ENCODE measurements around the gene MEF2B. TPM values are rescaled to one million over a fixed set of nuclear protein-coding genes. Genes with fewer than 3 reads are reported as not detected.

Gene MEF2B
- total RNA-seq, 4 donors from 2014 or later = not detected

GRCh38 chr19:19214892-19215291 is 44.8 kb upstream of the MEF2B start:
- Histone ChIP-seq H3K36me3 (no peaks in the 10 kb centered on the region), H3K4me1 (peaks cover 0 to 5% (median 0%) of the 10 kb centered on the region in 4 donors), H3K9me3 (no peaks in the 10 kb centered on the region), H3K27me3 (peaks cover 6 to 92% (median 19%) of the 10 kb centered on the region in 4 donors), H3K27ac (replicated peaks in 1 of 4) (no peak overlapping the region), H3K4me3 (no peak overlapping the region)
- 4% methylated on average over 8 of the region's 8 CpGs for WGBS
- no peak for DNase-seq (ENCODE audit: extremely low spot score)
- TF ChIP-seq POLR2A (IDR thresholded peaks at IDR 0.05; ENCODE audit: low read depth) = no peak
- no peak for TF ChIP-seq EP300 (IDR thresholded peaks at IDR 0.05)
- TF ChIP-seq CTCF (IDR thresholded peaks at IDR 0.05) = no peak
- no peak for TF ChIP-seq POLR2AphosphoS5 (IDR thresholded peaks at IDR 0.05)
- intact Hi-C loops (cut with DNase I) = no loop called here

GRCh38 chr19:19214159-19214490 is 44.1 kb upstream of the MEF2B start:
- peaks cover 6 to 98% (median 19%) of the 10 kb centered on the region in 4 donors for H3K27me3 ChIP-seq

GRCh38 chr19:19213426-19214158 is 43.5 kb upstream of the MEF2B start:
- H3K27me3 ChIP-seq = peaks cover 6 to 98% (median 19%) of the 10 kb centered on the region in 4 donors
- H3K4me1 ChIP-seq = peaks cover 0 to 5% (median 0%) of the 10 kb centered on the region in 4 donors
- H3K36me3 ChIP-seq = no peaks in the 10 kb centered on the region
- H3K9me3 ChIP-seq = no peaks in the 10 kb centered on the region
- DNase-seq (ENCODE audit: extremely low spot score) = no peak
- H3K4me3 ChIP-seq = no peak overlapping the region
- intact Hi-C loops (cut with DNase I) = no loop called here
- no peak overlapping the region for H3K27ac ChIP-seq (replicated peaks in 1 of 4)
- TF ChIP-seq POLR2AphosphoS5 (IDR thresholded peaks at IDR 0.05) = no peak
- TF ChIP-seq POLR2A (IDR thresholded peaks at IDR 0.05; ENCODE audit: low read depth) = no peak
- TF ChIP-seq CTCF (IDR thresholded peaks at IDR 0.05) = no peak
- no peak for TF ChIP-seq EP300 (IDR thresholded peaks at IDR 0.05)
- 58% methylated on average over 21 of the region's 21 CpGs for WGBS

More at GRCh38 chr19:19214159-19214490, 44.1 kb upstream of the MEF2B start:
- no peaks in the 10 kb centered on the region for H3K36me3 ChIP-seq
- no peak overlapping the region for H3K27ac ChIP-seq (replicated peaks in 1 of 4)
- TF ChIP-seq POLR2AphosphoS5 (IDR thresholded peaks at IDR 0.05) (no peak), POLR2A (IDR thresholded peaks at IDR 0.05; ENCODE audit: low read depth) (no peak), CTCF (IDR thresholded peaks at IDR 0.05) (no peak), EP300 (IDR thresholded peaks at IDR 0.05) (no peak)
- H3K4me1 ChIP-seq = peaks cover 0 to 5% (median 0%) of the 10 kb centered on the region in 4 donors
- no peak overlapping the region for H3K4me3 ChIP-seq
- no peak for DNase-seq (ENCODE audit: extremely low spot score)
- intact Hi-C loops (cut with DNase I) = no loop called here
- 3% methylated on average over 5 of the region's 5 CpGs for WGBS
- H3K9me3 ChIP-seq = no peaks in the 10 kb centered on the region

GRCh38 chr19:19212916-19213315 is 42.9 kb upstream of the MEF2B start:
- no peak overlapping the region for H3K27ac ChIP-seq (replicated peaks in 1 of 4)
- intact Hi-C loops (cut with DNase I) = no loop called here
- H3K9me3 ChIP-seq = no peaks in the 10 kb centered on the region
- TF ChIP-seq EP300 (IDR thresholded peaks at IDR 0.05) = no peak
- no peak for TF ChIP-seq CTCF (IDR thresholded peaks at IDR 0.05)
- no peak for TF ChIP-seq POLR2A (IDR thresholded peaks at IDR 0.05; ENCODE audit: low read depth)
- no peak for TF ChIP-seq POLR2AphosphoS5 (IDR thresholded peaks at IDR 0.05)
- H3K27me3 ChIP-seq = peaks cover 6 to 99% (median 19%) of the 10 kb centered on the region in 4 donors
- WGBS = 18% methylated on average over 4 of the region's 7 CpGs
- H3K4me1 ChIP-seq = peaks cover 0 to 5% (median 0%) of the 10 kb centered on the region in 4 donors
- H3K4me3 ChIP-seq = no peak overlapping the region
- DNase-seq (ENCODE audit: extremely low spot score) = no peak
- H3K36me3 ChIP-seq = no peaks in the 10 kb centered on the region
